H9 (cell line): ENCODE data around the gene PNRC1. TPM values are rescaled to one million over a fixed set of nuclear protein-coding genes. Genes with fewer than 3 reads are reported as not detected.

Experiments used
- DNase-seq: peaks from one replicate; pipeline ENCODE4 v3.0.0-alpha.2; 2017
- H2AFZ ChIP-seq: one replicate; pipeline ENCODE4 v1.6.1; 2013; ENCODE audit warnings: mild to moderate bottlenecking, low read length, control low read depth, moderate library complexity
- H2AK5ac ChIP-seq: 2 replicates; pipeline ENCODE4 v1.6.1; 2013; ENCODE audit warnings: low read length, control low read depth, mixed read lengths; ENCODE audit not compliant: insufficient read length
- H2BK120ac ChIP-seq: one replicate; pipeline ENCODE4 v1.6.1; 2013; ENCODE audit warnings: low read depth, mild to moderate bottlenecking, low read length, control low read depth, inconsistent platforms; ENCODE audit not compliant: poor library complexity, severe bottlenecking
- H2BK12ac ChIP-seq: 2 replicates; pipeline ENCODE4 v1.6.1; 2013; ENCODE audit warnings: low read length, control low read depth, mixed read lengths, low read depth; ENCODE audit not compliant: insufficient read length
- H2BK15ac ChIP-seq: 2 replicates; pipeline ENCODE4 v1.6.1; 2013; ENCODE audit warnings: low read depth, low read length, control low read depth
- H2BK20ac ChIP-seq: one replicate; pipeline ENCODE4 v1.6.1; 2013; ENCODE audit warnings: low read depth, mild to moderate bottlenecking, low read length, control low read depth, inconsistent platforms; ENCODE audit not compliant: poor library complexity, severe bottlenecking
- H2BK5ac ChIP-seq: 2 replicates; pipeline ENCODE4 v1.6.1; 2013; ENCODE audit warnings: low read length, control low read depth, mixed read lengths; ENCODE audit not compliant: insufficient read length
- H3K14ac ChIP-seq: 2 replicates; pipeline ENCODE4 v1.6.1; 2013; ENCODE audit warnings: low read length, control low read depth; ENCODE audit not compliant: insufficient read depth
- H3K18ac ChIP-seq: 2 replicates; pipeline ENCODE4 v1.6.1; 2013; ENCODE audit warnings: low read depth, mild to moderate bottlenecking, mixed read lengths, low read length, control low read depth; ENCODE audit not compliant: insufficient read length
- H3K23ac ChIP-seq: 2 replicates; pipeline ENCODE4 v1.6.1; 2013; ENCODE audit warnings: low read length, control low read depth, mixed read lengths, low read depth; ENCODE audit not compliant: insufficient read length
- H3K23me2 ChIP-seq: 2 replicates; pipeline ENCODE4 v1.6.1; 2013; ENCODE audit warnings: low read depth, mild to moderate bottlenecking, mixed read lengths, low read length, control low read depth; ENCODE audit not compliant: insufficient read length, poor library complexity, severe bottlenecking
- H3K27ac ChIP-seq: 2 replicates; pipeline ENCODE4 v1.5.1; 2013; ENCODE audit warnings: low read length, control low read depth, mixed read lengths, low read depth; ENCODE audit not compliant: insufficient read length
- H3K27me3 ChIP-seq: 2 replicates; pipeline ENCODE4 v1.6.1; 2013; ENCODE audit warnings: low read length, control low read depth, inconsistent platforms; ENCODE audit not compliant: insufficient read depth
- H3K4ac ChIP-seq: 2 replicates; pipeline ENCODE4 v1.6.1; 2013; ENCODE audit warnings: low read depth, mild to moderate bottlenecking, control low read depth, inconsistent platforms, low read length, moderate library complexity
- H3K4me1 ChIP-seq: 2 replicates; pipeline ENCODE4 v1.6.1; 2013; ENCODE audit warnings: low read length, control low read depth, inconsistent platforms; ENCODE audit not compliant: insufficient read depth
- H3K4me2 ChIP-seq: 2 replicates; pipeline ENCODE4 v1.6.1; 2013; ENCODE audit warnings: low read length, control low read depth, mixed read lengths; ENCODE audit not compliant: insufficient read length, insufficient read depth
- H3K56ac ChIP-seq: 2 replicates; pipeline ENCODE4 v1.6.1; 2013; ENCODE audit warnings: low read depth, mild to moderate bottlenecking, mixed read lengths, low read length, control low read depth; ENCODE audit not compliant: insufficient read length
- H3K79me1 ChIP-seq: 2 replicates; pipeline ENCODE4 v1.6.1; 2013; ENCODE audit warnings: low read depth, mild to moderate bottlenecking, moderate library complexity, low read length, control low read depth, inconsistent platforms; ENCODE audit not compliant: insufficient read depth, poor library complexity, severe bottlenecking
- H3K79me2 ChIP-seq: 2 replicates; pipeline ENCODE4 v1.6.1; 2013; ENCODE audit warnings: low read length, control low read depth, inconsistent platforms; ENCODE audit not compliant: insufficient read depth
- H3K9ac ChIP-seq: 2 replicates; pipeline ENCODE4 v1.6.1; 2013; ENCODE audit warnings: low read length, control low read depth, mixed read lengths; ENCODE audit not compliant: insufficient read length; ENCODE audit errors: extremely low read depth
- H3K9me3 ChIP-seq: one replicate; pipeline ENCODE4 v1.6.1; 2013; ENCODE audit warnings: low read depth, low read length, inconsistent platforms; ENCODE audit not compliant: control insufficient read depth
- H3T11ph ChIP-seq: one replicate; pipeline ENCODE4 v1.6.1; 2013; ENCODE audit warnings: mild to moderate bottlenecking, low read length, control low read depth, inconsistent platforms
- H4K20me1 ChIP-seq: one replicate; pipeline ENCODE4 v1.6.1; 2013; ENCODE audit not compliant: control insufficient read depth, insufficient read length, insufficient read depth
- H4K5ac ChIP-seq: 2 replicates; pipeline ENCODE4 v1.6.1; 2013; ENCODE audit warnings: low read depth, mild to moderate bottlenecking, mixed read lengths, low read length, control low read depth; ENCODE audit not compliant: insufficient read length
- H4K8ac ChIP-seq: replicated peaks from 2 replicates; pipeline ENCODE4 v1.6.1; 2013; ENCODE audit warnings: low read length, control low read depth, mixed read lengths, low read depth; ENCODE audit not compliant: insufficient read length
- H4K91ac ChIP-seq: 2 replicates; pipeline ENCODE4 v1.6.1; 2013; ENCODE audit warnings: low read depth, mild to moderate bottlenecking, moderate library complexity, mixed read lengths, low read length, control low read depth; ENCODE audit not compliant: insufficient read length
- H3K27ac Mint-ChIP-seq, 3 experiments: 2 replicates in 2 of 3; 3 replicates in 1 of 3; pipeline ENCODE4 v1.8.0; 2020 to 2021; ENCODE audit warnings: mixed read lengths in 3 of 3, mild to moderate bottlenecking in 1 of 3, moderate library complexity in 1 of 3
- H3K27me3 Mint-ChIP-seq: 2 replicates; pipeline ENCODE4 v1.8.0; 2021; ENCODE audit warnings: low read depth, mild to moderate bottlenecking, moderate library complexity, mixed read lengths
- H3K36me3 Mint-ChIP-seq, 3 experiments: 2 replicates in 2 of 3; 3 replicates in 1 of 3; pipeline ENCODE4 v1.8.0; 2020 to 2021; ENCODE audit warnings: low read depth in 3 of 3, mixed read lengths in 3 of 3; ENCODE audit not compliant: insufficient read depth in 1 of 3
- H3K4me1 Mint-ChIP-seq, 2 experiments: 2 replicates each; pipeline ENCODE4 v1.8.0; 2020; ENCODE audit warnings: mixed read lengths in 2 of 2
- H3K4me3 Mint-ChIP-seq, 2 experiments: 2 replicates in 1 of 2; 3 replicates in 1 of 2; pipeline ENCODE4 v1.8.0; 2020 to 2021; ENCODE audit warnings: mild to moderate bottlenecking in 2 of 2, mixed read lengths in 2 of 2, moderate library complexity in 1 of 2
- H3K9me3 Mint-ChIP-seq, 2 experiments: 2 replicates in 1 of 2; 3 replicates in 1 of 2; pipeline ENCODE4 v1.8.0; 2020; ENCODE audit warnings: mild to moderate bottlenecking in 2 of 2, mixed read lengths in 2 of 2, moderate library complexity in 1 of 2
- WGBS: extraction: QIAGEN DNeasy Blood & Tissue Kit; methylation state at CpG from one replicate; pipeline ENCODE4 v1.1.7; 2013; ENCODE audit warnings: missing lambda C conversion rate, low lambda C conversion rate, mixed read lengths; ENCODE audit not compliant: insufficient read length; ENCODE audit errors: extremely low coverage; 5-methylcytosine and 5-hydroxymethylcytosine counted together
- total RNA-seq: library from RNA; stranded (reverse); gene quantifications from 2 replicates; pipeline ENCODE4 v1.2.1, GENCODE V29; 2021
- TF ChIP-seq, protein P1 (sequence below): fragments of 200-600 bp; sonication (generic); conservative IDR thresholded peaks from 3 replicates; pipeline ENCODE4 v1.8.0; 2021; ENCODE audit warnings: antibody characterized with exemption, mild to moderate bottlenecking

PNRC1 gene
- total RNA-seq, 1 experiment from 2014 or later, result 57.4 TPM

DNA sequence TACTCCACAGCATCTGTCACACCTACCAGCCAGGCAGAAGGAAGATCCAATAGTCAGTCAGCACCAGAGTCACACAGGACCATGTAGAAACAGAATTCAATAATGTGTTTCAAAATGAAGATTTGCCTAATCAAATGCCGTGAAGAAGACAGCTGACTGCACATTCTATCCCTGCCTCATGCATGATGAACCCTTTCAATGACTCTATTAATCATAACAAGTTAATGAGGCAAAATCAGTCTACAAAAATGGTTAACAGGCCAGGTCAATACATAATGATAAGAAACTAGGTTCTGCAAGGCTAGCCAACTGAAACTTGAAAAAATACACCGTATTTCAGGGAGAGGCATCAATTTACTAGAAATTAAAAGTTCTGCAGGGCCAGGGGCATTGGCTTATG, 6.7 kb upstream of the PNRC1 start:
- DNase-seq, result no peak
- H3K36me3 Mint-ChIP-seq, result no peaks in the 10 kb centered on the region; a peak in 1 of 7 replicates
- H2BK120ac ChIP-seq, result no peak overlapping the region
- H3K4me1 ChIP-seq, result no peaks in the 10 kb centered on the region
- H3K27me3 ChIP-seq, result no peaks in the 10 kb centered on the region
- no peak overlapping the region for H4K8ac ChIP-seq
- no peak overlapping the region for H2BK12ac ChIP-seq
- no peak overlapping the region for H2AFZ ChIP-seq
- no peak overlapping the region for H3K27ac ChIP-seq
- H3T11ph ChIP-seq, result no peak overlapping the region
- H3K27ac Mint-ChIP-seq, result no peak overlapping the region
- H3K4me3 Mint-ChIP-seq, result no peak overlapping the region
- H2AK5ac ChIP-seq, result no peak overlapping the region
- no peaks in the 10 kb centered on the region for H3K23me2 ChIP-seq
- no peak overlapping the region for H3K23ac ChIP-seq
- H3K9me3 Mint-ChIP-seq, result no peaks in the 10 kb centered on the region
- H3K9ac ChIP-seq, result no peak overlapping the region
- H2BK5ac ChIP-seq, result no peak overlapping the region
- no peaks in the 10 kb centered on the region for H3K9me3 ChIP-seq
- H2BK15ac ChIP-seq, result no peak overlapping the region
- H3K4me2 ChIP-seq, result no peak overlapping the region
- H4K91ac ChIP-seq, result no peak overlapping the region
- peaks cover 2% of the 10 kb centered on the region; the same call in 1 of the 2 replicates for H3K79me2 ChIP-seq
- TF ChIP-seq, protein P1, sequence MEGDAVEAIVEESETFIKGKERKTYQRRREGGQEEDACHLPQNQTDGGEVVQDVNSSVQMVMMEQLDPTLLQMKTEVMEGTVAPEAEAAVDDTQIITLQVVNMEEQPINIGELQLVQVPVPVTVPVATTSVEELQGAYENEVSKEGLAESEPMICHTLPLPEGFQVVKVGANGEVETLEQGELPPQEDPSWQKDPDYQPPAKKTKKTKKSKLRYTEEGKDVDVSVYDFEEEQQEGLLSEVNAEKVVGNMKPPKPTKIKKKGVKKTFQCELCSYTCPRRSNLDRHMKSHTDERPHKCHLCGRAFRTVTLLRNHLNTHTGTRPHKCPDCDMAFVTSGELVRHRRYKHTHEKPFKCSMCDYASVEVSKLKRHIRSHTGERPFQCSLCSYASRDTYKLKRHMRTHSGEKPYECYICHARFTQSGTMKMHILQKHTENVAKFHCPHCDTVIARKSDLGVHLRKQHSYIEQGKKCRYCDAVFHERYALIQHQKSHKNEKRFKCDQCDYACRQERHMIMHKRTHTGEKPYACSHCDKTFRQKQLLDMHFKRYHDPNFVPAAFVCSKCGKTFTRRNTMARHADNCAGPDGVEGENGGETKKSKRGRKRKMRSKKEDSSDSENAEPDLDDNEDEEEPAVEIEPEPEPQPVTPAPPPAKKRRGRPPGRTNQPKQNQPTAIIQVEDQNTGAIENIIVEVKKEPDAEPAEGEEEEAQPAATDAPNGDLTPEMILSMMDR, result no peak
- WGBS, result no CpG with 5 or more reads among the region's 2 CpGs
- H3K79me1 ChIP-seq, result no peaks in the 10 kb centered on the region
- peaks cover 3% of the 10 kb centered on the region for H3K27me3 Mint-ChIP-seq
- H2BK20ac ChIP-seq, result no peak overlapping the region
- no peak overlapping the region for H3K4ac ChIP-seq
- no peak overlapping the region for H3K14ac ChIP-seq
- H4K20me1 ChIP-seq, result no peaks in the 10 kb centered on the region
- H3K56ac ChIP-seq, result no peak overlapping the region
- no peak overlapping the region for H3K18ac ChIP-seq
- peaks cover 3% of the 10 kb centered on the region in 2 experiments; a peak in 3 of 4 replicates for H3K4me1 Mint-ChIP-seq
- H4K5ac ChIP-seq, result no peak overlapping the region
